Parathyroid adenoma (tissue), 2 donors: ENCODE measurements around the gene TMEM196.

ENCODE experiments used
- H2AFZ ChIP-seq: fragments of 300-600 bp; sonication (generic); one replicate; pipeline ENCODE4 v1.7.0; 2017; ENCODE audit warnings: antibody characterized with exemption, mild to moderate bottlenecking
- H3K27ac ChIP-seq: fragments of 300-600 bp; sonication (generic); one replicate; pipeline ENCODE4 v1.7.0; 2017
- H3K27me3 ChIP-seq: fragments of 300-600 bp; sonication (generic); one replicate; pipeline ENCODE4 v1.7.0; 2017; ENCODE audit warnings: low read length; ENCODE audit not compliant: control insufficient read depth, insufficient read depth
- H3K36me3 ChIP-seq: fragments of 300-600 bp; sonication (generic); one replicate; pipeline ENCODE4 v1.7.0; 2017; ENCODE audit warnings: low read length; ENCODE audit not compliant: control insufficient read depth, insufficient read depth
- H3K4me1 ChIP-seq: fragments of 300-600 bp; sonication (generic); one replicate; pipeline ENCODE4 v1.7.0; 2017; ENCODE audit warnings: control low read depth
- H3K4me2 ChIP-seq: fragments of 300-600 bp; sonication (generic); one replicate; pipeline ENCODE4 v1.7.0; 2017; ENCODE audit warnings: low read length
- H3K4me3 ChIP-seq: fragments of 300-600 bp; sonication (generic); one replicate; pipeline ENCODE4 v1.7.0; 2017; ENCODE audit warnings: low read depth, low read length
- H3K79me2 ChIP-seq: fragments of 300-600 bp; sonication (generic); one replicate; pipeline ENCODE4 v1.7.0; 2017; ENCODE audit warnings: control low read depth
- H3K9ac ChIP-seq: fragments of 300-600 bp; sonication (generic); one replicate; pipeline ENCODE4 v1.7.0; 2017; ENCODE audit warnings: mild to moderate bottlenecking
- H3K9me3 ChIP-seq: fragments of 300-600 bp; sonication (generic); one replicate; pipeline ENCODE4 v1.7.0; 2017; ENCODE audit warnings: low read length; ENCODE audit not compliant: control insufficient read depth
- TF ChIP-seq, protein P1 (sequence below): fragments of 300-600 bp; sonication (generic); IDR thresholded peaks from one replicate; pipeline ENCODE4 v1.7.0; 2017; ENCODE audit warnings: antibody characterized with exemption, mild to moderate bottlenecking
- donor health status: primary hyperparathyroidism.

Gene TMEM196

DNA sequence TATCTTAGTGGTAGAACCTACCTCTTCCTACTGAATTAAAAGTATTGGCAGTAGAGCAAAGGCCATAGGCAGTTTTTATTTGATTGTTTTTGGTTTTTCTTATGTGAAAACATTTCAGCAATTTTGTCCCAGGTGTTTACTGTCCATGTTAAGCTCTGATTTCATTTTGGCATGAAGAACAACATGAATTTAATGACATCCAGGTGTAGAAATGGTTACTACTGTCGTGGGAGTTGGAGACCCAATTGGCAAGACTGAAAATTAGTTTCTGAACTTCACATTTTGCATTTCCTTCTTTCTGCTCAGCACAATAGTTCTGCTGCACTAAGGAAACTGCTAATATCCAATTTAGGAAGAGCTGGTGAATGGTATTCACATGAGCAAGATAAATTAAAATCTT is 38.0 kb upstream of the TMEM196 start:
- Histone ChIP-seq H3K9ac (no peak overlapping the region), H3K9me3 (no peaks in the 10 kb centered on the region), H3K27me3 (no peaks in the 10 kb centered on the region), H3K27ac (no peak overlapping the region), H3K4me1 (no peaks in the 10 kb centered on the region), H3K36me3 (no peaks in the 10 kb centered on the region), H3K4me2 (no peak overlapping the region), H3K4me3 (no peak overlapping the region), H3K79me2 (no peaks in the 10 kb centered on the region), H2AFZ (no peak overlapping the region)
- TF ChIP-seq, protein P1, sequence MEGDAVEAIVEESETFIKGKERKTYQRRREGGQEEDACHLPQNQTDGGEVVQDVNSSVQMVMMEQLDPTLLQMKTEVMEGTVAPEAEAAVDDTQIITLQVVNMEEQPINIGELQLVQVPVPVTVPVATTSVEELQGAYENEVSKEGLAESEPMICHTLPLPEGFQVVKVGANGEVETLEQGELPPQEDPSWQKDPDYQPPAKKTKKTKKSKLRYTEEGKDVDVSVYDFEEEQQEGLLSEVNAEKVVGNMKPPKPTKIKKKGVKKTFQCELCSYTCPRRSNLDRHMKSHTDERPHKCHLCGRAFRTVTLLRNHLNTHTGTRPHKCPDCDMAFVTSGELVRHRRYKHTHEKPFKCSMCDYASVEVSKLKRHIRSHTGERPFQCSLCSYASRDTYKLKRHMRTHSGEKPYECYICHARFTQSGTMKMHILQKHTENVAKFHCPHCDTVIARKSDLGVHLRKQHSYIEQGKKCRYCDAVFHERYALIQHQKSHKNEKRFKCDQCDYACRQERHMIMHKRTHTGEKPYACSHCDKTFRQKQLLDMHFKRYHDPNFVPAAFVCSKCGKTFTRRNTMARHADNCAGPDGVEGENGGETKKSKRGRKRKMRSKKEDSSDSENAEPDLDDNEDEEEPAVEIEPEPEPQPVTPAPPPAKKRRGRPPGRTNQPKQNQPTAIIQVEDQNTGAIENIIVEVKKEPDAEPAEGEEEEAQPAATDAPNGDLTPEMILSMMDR, result no peak

DNA sequence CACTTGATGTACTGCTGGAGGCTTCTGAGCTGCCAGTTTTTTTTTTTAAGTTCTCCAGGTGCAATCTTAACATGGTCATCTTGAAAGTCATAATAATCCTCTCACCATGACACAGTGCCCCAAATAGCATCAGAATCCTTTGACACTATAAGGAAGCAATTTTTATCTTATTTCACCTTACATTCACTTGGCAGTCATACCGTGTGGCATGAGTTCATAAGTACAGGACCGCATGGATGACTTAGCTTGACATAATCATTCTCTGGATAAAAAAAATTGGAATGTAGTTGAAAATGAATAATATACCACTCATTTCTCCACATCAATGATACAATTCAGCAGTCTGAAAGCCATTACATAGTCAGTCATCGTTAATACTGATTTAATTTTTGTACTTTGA is 25.6 kb upstream of the TMEM196 start:
- Histone ChIP-seq H3K9me3 (no peaks in the 10 kb centered on the region), H3K27me3 (no peaks in the 10 kb centered on the region), H3K36me3 (no peaks in the 10 kb centered on the region), H3K27ac (no peak overlapping the region), H2AFZ (no peak overlapping the region), H3K4me3 (no peak overlapping the region), H3K9ac (no peak overlapping the region), H3K4me2 (no peak overlapping the region), H3K4me1 (no peaks in the 10 kb centered on the region), H3K79me2 (no peaks in the 10 kb centered on the region)
- TF ChIP-seq, protein P1, result no peak

DNA sequence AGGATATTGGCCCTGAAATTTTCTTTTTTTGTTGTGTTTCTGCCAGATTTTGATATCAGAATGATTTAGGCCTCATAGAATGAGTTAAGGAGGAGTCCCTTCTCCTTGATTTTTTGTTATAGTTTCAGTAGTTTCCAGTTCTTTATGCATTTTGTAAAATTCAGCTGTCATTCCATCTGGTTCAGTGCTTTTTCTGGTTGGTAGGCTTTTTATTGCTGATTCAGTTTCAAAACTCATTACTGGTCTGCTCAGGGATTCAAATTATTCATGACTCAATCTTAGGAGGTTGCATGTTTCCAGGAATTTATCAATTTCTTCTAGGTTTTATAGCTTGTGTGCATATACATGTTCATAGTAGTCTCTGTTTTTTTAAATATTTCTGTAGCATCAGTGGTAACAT is 10.1 kb upstream of the TMEM196 start:
- no peaks in the 10 kb centered on the region for H3K79me2 ChIP-seq
- peaks cover 5% of the 10 kb centered on the region for H3K9me3 ChIP-seq
- no peaks in the 10 kb centered on the region for H3K27me3 ChIP-seq
- H2AFZ ChIP-seq, result no peak overlapping the region
- no peak overlapping the region for H3K4me3 ChIP-seq
- no peak overlapping the region for H3K27ac ChIP-seq
- no peak overlapping the region for H3K4me2 ChIP-seq
- H3K4me1 ChIP-seq, result no peaks in the 10 kb centered on the region
- TF ChIP-seq, protein P1, result no peak
- H3K9ac ChIP-seq, result no peak overlapping the region
- no peaks in the 10 kb centered on the region for H3K36me3 ChIP-seq

DNA sequence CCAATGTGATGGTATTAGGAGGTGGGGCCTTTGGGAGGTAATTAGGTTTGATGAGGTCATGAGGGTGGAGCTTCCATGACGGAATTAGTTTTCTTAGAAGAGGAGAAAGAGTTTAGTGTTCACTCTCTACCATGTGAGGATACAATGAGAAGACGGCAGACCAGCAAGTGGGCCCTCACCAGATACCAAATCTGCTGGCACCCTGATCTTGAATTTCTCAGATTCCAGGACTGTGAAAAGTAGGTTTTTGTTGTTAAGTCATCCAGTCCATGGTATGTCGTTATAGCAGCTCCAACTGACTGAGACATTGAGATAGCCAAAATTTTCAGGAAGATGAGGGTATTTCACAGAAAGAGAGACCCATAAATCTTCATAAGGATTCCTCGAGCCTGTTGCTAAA is 3.6 kb upstream of the TMEM196 start:
- H3K9me3 ChIP-seq, result no peaks in the 10 kb centered on the region
- no peaks in the 10 kb centered on the region for H3K27me3 ChIP-seq
- no peaks in the 10 kb centered on the region for H3K79me2 ChIP-seq
- no peaks in the 10 kb centered on the region for H3K36me3 ChIP-seq
- H3K4me2 ChIP-seq, result no peak overlapping the region
- TF ChIP-seq, protein P1, result no peak
- H3K4me3 ChIP-seq, result no peak overlapping the region
- H3K4me1 ChIP-seq, result no peaks in the 10 kb centered on the region
- no peak overlapping the region for H3K9ac ChIP-seq
- H2AFZ ChIP-seq, result no peak overlapping the region
- H3K27ac ChIP-seq, result no peak overlapping the region

DNA sequence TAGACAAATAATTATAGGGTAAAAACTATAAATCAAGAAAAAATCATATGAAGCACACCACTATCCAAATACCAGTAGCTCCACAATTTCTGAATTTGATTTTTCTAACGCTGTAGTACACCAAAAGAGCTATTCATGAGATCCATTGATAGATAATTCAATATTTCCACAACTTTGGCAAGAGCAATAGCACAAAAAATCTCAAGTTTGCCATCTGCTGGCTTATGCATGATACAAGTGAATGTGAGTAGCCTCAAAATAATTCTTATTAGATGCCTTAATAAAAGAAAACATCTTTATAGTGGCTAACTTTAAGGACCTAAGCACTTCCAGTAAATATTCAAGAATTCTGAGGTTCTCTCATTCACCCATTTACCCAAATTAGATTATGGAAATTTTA is 2.2 kb upstream of the TMEM196 start:
- Histone ChIP-seq H3K27me3 (no peaks in the 10 kb centered on the region), H3K4me3 (no peak overlapping the region), H3K4me1 (no peaks in the 10 kb centered on the region), H3K9ac (no peak overlapping the region), H3K9me3 (no peaks in the 10 kb centered on the region), H3K79me2 (no peaks in the 10 kb centered on the region), H3K27ac (no peak overlapping the region), H2AFZ (no peak overlapping the region), H3K4me2 (no peak overlapping the region), H3K36me3 (no peaks in the 10 kb centered on the region)
- TF ChIP-seq, protein P1, result no peak
